Parathyroid adenoma (tissue), 2 donors: Measurements from ENCODE around the gene CBLN1.

Experiments used
- H2AFZ ChIP-seq: fragments of 300-600 bp; sonication (generic); one replicate; pipeline ENCODE4 v1.7.0; 2017; ENCODE audit warnings: antibody characterized with exemption, mild to moderate bottlenecking
- H3K27ac ChIP-seq: fragments of 300-600 bp; sonication (generic); one replicate; pipeline ENCODE4 v1.7.0; 2017
- H3K27me3 ChIP-seq: fragments of 300-600 bp; sonication (generic); one replicate; pipeline ENCODE4 v1.7.0; 2017; ENCODE audit warnings: low read length; ENCODE audit not compliant: control insufficient read depth, insufficient read depth
- H3K36me3 ChIP-seq: fragments of 300-600 bp; sonication (generic); one replicate; pipeline ENCODE4 v1.7.0; 2017; ENCODE audit warnings: low read length; ENCODE audit not compliant: control insufficient read depth, insufficient read depth
- H3K4me1 ChIP-seq: fragments of 300-600 bp; sonication (generic); one replicate; pipeline ENCODE4 v1.7.0; 2017; ENCODE audit warnings: control low read depth
- H3K4me2 ChIP-seq: fragments of 300-600 bp; sonication (generic); one replicate; pipeline ENCODE4 v1.7.0; 2017; ENCODE audit warnings: low read length
- H3K4me3 ChIP-seq: fragments of 300-600 bp; sonication (generic); one replicate; pipeline ENCODE4 v1.7.0; 2017; ENCODE audit warnings: low read depth, low read length
- H3K79me2 ChIP-seq: fragments of 300-600 bp; sonication (generic); one replicate; pipeline ENCODE4 v1.7.0; 2017; ENCODE audit warnings: control low read depth
- H3K9ac ChIP-seq: fragments of 300-600 bp; sonication (generic); one replicate; pipeline ENCODE4 v1.7.0; 2017; ENCODE audit warnings: mild to moderate bottlenecking
- H3K9me3 ChIP-seq: fragments of 300-600 bp; sonication (generic); one replicate; pipeline ENCODE4 v1.7.0; 2017; ENCODE audit warnings: low read length; ENCODE audit not compliant: control insufficient read depth
- TF ChIP-seq, protein P1 (sequence below): fragments of 300-600 bp; sonication (generic); IDR thresholded peaks from one replicate; pipeline ENCODE4 v1.7.0; 2017; ENCODE audit warnings: antibody characterized with exemption, mild to moderate bottlenecking
- donor health status: primary hyperparathyroidism.

CBLN1 gene

DNA sequence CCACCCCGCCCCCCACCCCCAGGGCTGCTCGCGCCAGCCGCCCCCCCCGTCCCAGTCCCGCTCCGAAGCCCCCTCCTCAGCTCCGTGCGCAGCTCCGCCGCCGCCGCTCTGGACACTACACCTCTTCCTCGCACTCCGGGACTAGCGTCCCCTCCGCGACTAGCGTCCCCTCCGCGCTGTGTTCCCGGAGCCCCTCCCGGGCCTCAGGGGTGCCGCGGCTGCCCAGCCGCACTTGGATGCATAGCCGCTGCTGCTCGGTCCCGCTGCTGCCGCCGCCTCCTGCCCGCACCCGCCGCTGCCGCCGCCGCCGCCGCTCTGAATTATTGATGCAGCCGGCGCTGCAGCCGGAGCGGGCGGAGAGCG lies at the start of gene CBLN1:
Gene CBLN1, minus strand, starts transcription at position 359 of the 363 bp plus-strand sequence. CDS start 373 bp downstream, outside the sequence.
- Histone ChIP-seq H3K4me2 (peak within 1 kb of the TSS; percentile 64), H3K36me3 (no peaks in the 10 kb centered on the region), H3K9me3 (no peaks in the 10 kb centered on the region), H2AFZ (peak within 1 kb of the TSS; percentile 58), H3K9ac (no peak within 1 kb of the TSS), H3K4me1 (peaks cover 4% of the 10 kb centered on the region), H3K79me2 (no peaks in the 10 kb centered on the region), H3K27ac (no peak within 1 kb of the TSS), H3K27me3 (peaks cover 9% of the 10 kb centered on the region), H3K4me3 (peak within 1 kb of the TSS; percentile 39)
- TF ChIP-seq, protein P1, sequence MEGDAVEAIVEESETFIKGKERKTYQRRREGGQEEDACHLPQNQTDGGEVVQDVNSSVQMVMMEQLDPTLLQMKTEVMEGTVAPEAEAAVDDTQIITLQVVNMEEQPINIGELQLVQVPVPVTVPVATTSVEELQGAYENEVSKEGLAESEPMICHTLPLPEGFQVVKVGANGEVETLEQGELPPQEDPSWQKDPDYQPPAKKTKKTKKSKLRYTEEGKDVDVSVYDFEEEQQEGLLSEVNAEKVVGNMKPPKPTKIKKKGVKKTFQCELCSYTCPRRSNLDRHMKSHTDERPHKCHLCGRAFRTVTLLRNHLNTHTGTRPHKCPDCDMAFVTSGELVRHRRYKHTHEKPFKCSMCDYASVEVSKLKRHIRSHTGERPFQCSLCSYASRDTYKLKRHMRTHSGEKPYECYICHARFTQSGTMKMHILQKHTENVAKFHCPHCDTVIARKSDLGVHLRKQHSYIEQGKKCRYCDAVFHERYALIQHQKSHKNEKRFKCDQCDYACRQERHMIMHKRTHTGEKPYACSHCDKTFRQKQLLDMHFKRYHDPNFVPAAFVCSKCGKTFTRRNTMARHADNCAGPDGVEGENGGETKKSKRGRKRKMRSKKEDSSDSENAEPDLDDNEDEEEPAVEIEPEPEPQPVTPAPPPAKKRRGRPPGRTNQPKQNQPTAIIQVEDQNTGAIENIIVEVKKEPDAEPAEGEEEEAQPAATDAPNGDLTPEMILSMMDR, result no peak

DNA sequence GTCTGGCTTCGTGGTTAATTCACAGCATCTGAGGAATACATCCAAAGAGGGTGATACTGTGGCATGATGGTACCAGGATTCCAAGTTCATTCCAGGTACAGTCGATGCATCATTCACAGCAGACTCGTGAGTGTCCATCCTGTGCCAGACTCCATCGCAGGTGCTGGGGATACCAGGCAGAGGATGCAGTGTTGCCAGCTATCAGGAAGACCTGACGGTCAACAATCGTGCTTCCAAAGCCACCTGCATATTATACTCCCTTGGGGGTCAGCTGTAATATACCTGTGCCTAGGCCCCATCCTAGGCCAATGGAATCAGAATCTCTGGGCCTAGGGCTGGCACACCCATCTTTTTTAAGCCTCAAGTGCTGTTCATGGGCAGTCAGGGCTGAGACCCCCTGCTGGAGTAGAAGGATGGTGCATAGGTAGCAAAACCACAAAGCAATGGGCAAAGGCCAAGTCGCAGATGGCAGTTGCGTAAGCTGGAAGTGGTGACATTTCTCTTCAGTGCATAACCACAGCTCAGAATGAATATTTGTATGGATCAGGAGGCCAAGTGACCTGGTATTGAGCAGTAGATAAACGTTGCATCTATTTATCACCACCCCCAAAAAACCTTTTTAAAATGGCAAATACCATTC lies 49.0 kb upstream of the CBLN1 start:
- Histone ChIP-seq H3K9me3 (no peaks in the 10 kb centered on the region), H3K4me2 (no peak overlapping the region), H3K4me3 (no peak overlapping the region), H3K4me1 (no peaks in the 10 kb centered on the region), H3K79me2 (no peaks in the 10 kb centered on the region), H3K27me3 (no peaks in the 10 kb centered on the region), H3K27ac (no peak overlapping the region), H3K36me3 (no peaks in the 10 kb centered on the region), H3K9ac (no peak overlapping the region), H2AFZ (no peak overlapping the region)
- TF ChIP-seq, protein P1, result no peak

DNA sequence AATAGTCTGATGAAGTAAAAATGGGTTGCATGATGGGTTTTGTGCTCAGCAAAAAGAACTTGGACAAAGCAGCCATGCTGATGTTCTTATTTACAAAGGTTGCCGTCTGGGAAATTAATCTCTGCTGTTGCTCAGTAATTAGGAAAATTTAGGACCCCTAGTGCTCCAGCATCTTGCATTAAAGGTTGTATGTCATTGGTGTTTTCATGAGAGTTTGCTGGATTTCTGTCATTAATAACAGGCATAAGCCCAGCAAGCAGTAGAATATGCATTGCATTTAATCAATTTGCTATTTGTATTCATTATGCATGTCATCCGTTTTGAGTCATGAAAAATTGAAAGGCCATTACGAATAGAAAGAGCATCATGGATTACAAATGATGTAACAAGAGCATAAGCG lies 46.7 kb upstream of the CBLN1 start:
- no peaks in the 10 kb centered on the region for H3K4me1 ChIP-seq
- H3K79me2 ChIP-seq, result no peaks in the 10 kb centered on the region
- no peak overlapping the region for H3K4me2 ChIP-seq
- no peaks in the 10 kb centered on the region for H3K9me3 ChIP-seq
- TF ChIP-seq, protein P1, result no peak
- H2AFZ ChIP-seq, result no peak overlapping the region
- no peak overlapping the region for H3K9ac ChIP-seq
- H3K27me3 ChIP-seq, result no peaks in the 10 kb centered on the region
- H3K27ac ChIP-seq, result no peak overlapping the region
- H3K36me3 ChIP-seq, result no peaks in the 10 kb centered on the region
- H3K4me3 ChIP-seq, result no peak overlapping the region

DNA sequence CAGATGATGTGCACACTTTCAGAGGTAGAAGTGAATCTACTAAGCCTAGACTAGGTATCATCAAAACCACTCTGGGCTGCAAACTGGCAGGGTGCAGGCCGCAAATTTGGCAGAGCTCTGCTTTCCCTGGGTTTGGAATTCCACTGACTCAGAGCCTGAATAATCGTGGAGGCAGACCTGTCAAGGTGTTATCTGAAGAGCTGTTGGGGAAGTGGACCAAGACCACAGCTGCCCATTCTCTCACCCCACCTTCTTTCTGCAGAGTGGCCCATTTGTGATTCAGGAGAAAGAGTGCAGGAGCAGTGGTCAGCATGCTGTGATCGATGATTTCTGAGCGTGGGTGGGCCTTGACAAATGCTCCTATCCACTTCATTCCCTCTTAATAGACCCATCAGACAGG lies 45.8 kb upstream of the CBLN1 start:
- Histone ChIP-seq H3K9me3 (no peaks in the 10 kb centered on the region), H3K4me1 (no peaks in the 10 kb centered on the region), H3K79me2 (no peaks in the 10 kb centered on the region), H3K9ac (no peak overlapping the region), H3K27ac (no peak overlapping the region), H3K36me3 (no peaks in the 10 kb centered on the region), H3K27me3 (no peaks in the 10 kb centered on the region), H3K4me2 (no peak overlapping the region), H2AFZ (no peak overlapping the region), H3K4me3 (no peak overlapping the region)
- TF ChIP-seq, protein P1, result no peak

DNA sequence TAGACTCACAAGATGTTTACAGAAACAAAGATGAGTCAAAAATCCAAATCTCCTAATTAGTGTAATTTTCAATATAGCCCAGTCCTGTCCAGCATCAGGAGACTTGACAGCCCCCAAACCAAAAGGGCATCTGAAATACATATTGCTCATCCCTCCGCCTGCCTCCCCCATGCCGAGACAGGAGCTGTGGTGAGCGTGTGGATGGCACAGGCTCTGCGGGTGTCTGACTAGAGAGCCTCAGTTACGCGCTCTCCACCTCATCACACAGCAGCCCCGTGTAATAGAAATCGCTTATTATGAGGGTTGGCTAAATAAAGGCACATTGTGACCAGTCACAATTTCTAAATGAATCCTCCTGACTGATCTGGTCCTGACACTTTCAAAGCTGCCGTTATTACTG lies 43.1 kb upstream of the CBLN1 start:
- TF ChIP-seq, protein P1, result no peak

More for the DNA sequence above, 43.1 kb upstream of the CBLN1 start:
- H3K4me2 ChIP-seq, result no peak overlapping the region
- H3K4me3 ChIP-seq, result no peak overlapping the region
- no peaks in the 10 kb centered on the region for H3K79me2 ChIP-seq
- no peaks in the 10 kb centered on the region for H3K9me3 ChIP-seq
- H3K4me1 ChIP-seq, result no peaks in the 10 kb centered on the region
- no peak overlapping the region for H2AFZ ChIP-seq
- no peak overlapping the region for H3K27ac ChIP-seq
- no peaks in the 10 kb centered on the region for H3K27me3 ChIP-seq
- H3K9ac ChIP-seq, result no peak overlapping the region
- no peaks in the 10 kb centered on the region for H3K36me3 ChIP-seq
